Activated T-cell treated with anti-CD3 and anti-CD28 coated beads, Interleukin-2, amount 50 U/mL, for 48 hours (primary cell): ENCODE results near the gene PPM1L.

Experiments
- DNase-seq, 2 experiments: peaks; one replicate each; pipeline ENCODE4 v3.0.0-alpha.2; 2020

Gene PPM1L

GRCh38 chr3:160857476-160858119 is 101.6 kb downstream of the PPM1L start:
- DNase-seq: no peak

GRCh38 chr3:160860346-160860745 is 104.3 kb downstream of the PPM1L start:
- DNase-seq: no peak

- no peak for DNase-seq
Measured at GRCh38 chr3:160869825-160870224, 113.8 kb downstream of the PPM1L start.

GRCh38 chr3:160870327-160870726 is 114.3 kb downstream of the PPM1L start:
- DNase-seq: no peak

GRCh38 chr3:160874736-160875135 is 118.7 kb downstream of the PPM1L start:
- no peak for DNase-seq

- no peak for DNase-seq
Measured at GRCh38 chr3:160876643-160877042, 120.6 kb downstream of the PPM1L start.

- DNase-seq: no peak
Measured at GRCh38 chr3:160879859-160880258, 123.8 kb downstream of the PPM1L start.

- DNase-seq: no peak
Measured at GRCh38 chr3:160883373-160883772, 127.3 kb downstream of the PPM1L start.

GRCh38 chr3:160885791-160886286 is 129.8 kb downstream of the PPM1L start:
- DNase-seq: no peak

- no peak for DNase-seq
Measured at GRCh38 chr3:160886421-160886820, 130.4 kb downstream of the PPM1L start.

- no peak for DNase-seq
Measured at GRCh38 chr3:160893207-160893606, 137.2 kb downstream of the PPM1L start.

GRCh38 chr3:160904691-160905090 is 148.7 kb downstream of the PPM1L start:
- no peak for DNase-seq

GRCh38 chr3:160906646-160907045 is 150.6 kb downstream of the PPM1L start:
- DNase-seq: no peak

GRCh38 chr3:160909917-160910316 is 153.9 kb downstream of the PPM1L start:
- DNase-seq: no peak

GRCh38 chr3:160911411-160911810 is 155.4 kb downstream of the PPM1L start:
- DNase-seq: no peak

- no peak for DNase-seq
Measured at GRCh38 chr3:160916472-160916871, 160.4 kb downstream of the PPM1L start.

GRCh38 chr3:160919942-160920341 is 163.9 kb downstream of the PPM1L start:
- no peak for DNase-seq

GRCh38 chr3:160921020-160921635 is 165.1 kb downstream of the PPM1L start:
- DNase-seq: no peak

GRCh38 chr3:160924776-160925175 is 168.7 kb downstream of the PPM1L start:
- DNase-seq: no peak

- no peak for DNase-seq
Measured at GRCh38 chr3:160927620-160928019, 171.6 kb downstream of the PPM1L start.

- no peak for DNase-seq
Measured at GRCh38 chr3:160928183-160928726, 172.2 kb downstream of the PPM1L start.

GRCh38 chr3:160929595-160929994 is 173.6 kb downstream of the PPM1L start:
- no peak for DNase-seq

- DNase-seq: no peak
Measured at GRCh38 chr3:160931474-160931873, 175.4 kb downstream of the PPM1L start.

- no peak for DNase-seq
Measured at GRCh38 chr3:160935413-160936095, 179.5 kb downstream of the PPM1L start.
